HEK293 (cell line): ENCODE measurements around the gene C1orf146.
"Not testable (repeated sequence)": the region's sequence is repeated elsewhere in the genome, so short reads cannot be mapped to it uniquely, and the experiment has no call there.

Experiments used
- CTCF ChIA-PET: fragments of 350-600 bp; formaldehyde crosslinking; extraction: SDS; loops from one replicate; lab custom pipeline; 2021; ENCODE audit warnings: antibody characterized with exemption; lab: Yijun Ruan, JAX
- POLR2A ChIA-PET: fragments of 300-600 bp; formaldehyde crosslinking; extraction: SDS; loops from one replicate; lab custom pipeline; 2020; ENCODE audit warnings: antibody characterized with exemption, inconsistent platforms; lab: Yijun Ruan, JAX
- H3K27ac ChIP-seq: fragments of 200-500 bp; sonication (Bioruptor generic); 2 replicates; pipeline ENCODE4 v1.5.1; 2014; ENCODE audit warnings: low read depth, low read length, control low read depth, inconsistent platforms; ENCODE audit errors: extremely low read depth
- H3K36me3 ChIP-seq, 2 experiments: fragments of 200-500 bp in 1 of 2; sonication (Bioruptor generic) in 1 of 2; 1 replicate in 1 of 2; 2 replicates in 1 of 2; pipeline ENCODE4 v1.5.1; 2014 to 2017; ENCODE audit warnings: inconsistent platforms in 2 of 2, low read length in 2 of 2; ENCODE audit not compliant: control insufficient read depth in 2 of 2, insufficient read depth in 1 of 2
- H3K4me1 ChIP-seq: fragments of 200-500 bp; sonication (Bioruptor generic); 2 replicates; pipeline ENCODE4 v1.5.1; 2014; ENCODE audit warnings: mild to moderate bottlenecking, low read length, inconsistent platforms; ENCODE audit not compliant: control insufficient read depth, insufficient read depth
- H3K4me3 ChIP-seq: 2 replicates; pipeline ENCODE4 v1.5.1; 2011; ENCODE audit warnings: low read depth, mild to moderate bottlenecking, control low read depth, low read length, moderate library complexity
- H3K9me3 ChIP-seq: fragments of 200-500 bp; sonication (Bioruptor generic); 2 replicates; pipeline ENCODE4 v1.5.1; 2014; ENCODE audit warnings: low read depth, low read length, inconsistent platforms; ENCODE audit not compliant: control insufficient read depth, insufficient read depth
- EGR2 ChIP-seq: fragments of 450-650 bp; formaldehyde crosslinking; IDR thresholded peaks from 2 replicates; pipeline ENCODE4 v1.5.1; 2016; ENCODE audit warnings: low read depth, missing biosample characterization, missing genetic modification characterization
- FEZF1 ChIP-seq: fragments of 450-650 bp; formaldehyde crosslinking; IDR thresholded peaks from 2 replicates; pipeline ENCODE4 v1.5.1; 2016; ENCODE audit warnings: missing biosample characterization, missing genetic modification characterization
- HOXD13 ChIP-seq: sonication (generic); formaldehyde crosslinking; IDR thresholded peaks from 2 replicates; pipeline ENCODE4 v1.8.0; 2022; ENCODE audit warnings: missing genetic modification reagents, borderline replicate concordance
- IKZF3 ChIP-seq: fragments of 450-650 bp; IDR thresholded peaks from 2 replicates; pipeline ENCODE4 v1.5.0; 2018; ENCODE audit warnings: missing biosample characterization, mild to moderate bottlenecking, missing genetic modification characterization, moderate library complexity
- KLF8 ChIP-seq: fragments of 450-650 bp; formaldehyde crosslinking; IDR thresholded peaks from 2 replicates; pipeline ENCODE4 v1.5.1; 2016; ENCODE audit warnings: missing biosample characterization, missing genetic modification characterization
- PRDM4 ChIP-seq: fragments of 450-650 bp; formaldehyde crosslinking; IDR thresholded peaks from 2 replicates; pipeline ENCODE4 v1.5.1; 2017; ENCODE audit warnings: missing biosample characterization, missing genetic modification characterization
- REPIN1 ChIP-seq: fragments of 450-650 bp; formaldehyde crosslinking; IDR thresholded peaks from 2 replicates; pipeline ENCODE4 v1.5.1; 2017; ENCODE audit warnings: missing biosample characterization, missing genetic modification characterization, low read depth
- TRIM28 ChIP-seq: IDR thresholded peaks from 2 replicates; pipeline ENCODE4 v1.6.1; 2011; ENCODE audit warnings: low read length, control low read depth, borderline replicate concordance
- ZBTB48 ChIP-seq: fragments of 450-650 bp; formaldehyde crosslinking; IDR thresholded peaks from 2 replicates; pipeline ENCODE4 v1.5.1; 2016; ENCODE audit warnings: missing biosample characterization, missing genetic modification characterization
- ZNF19 ChIP-seq: fragments of 450-650 bp; formaldehyde crosslinking; IDR thresholded peaks from 2 replicates; pipeline ENCODE4; 2016; ENCODE audit warnings: missing biosample characterization, missing genetic modification characterization, low read depth
- ZNF248 ChIP-seq: fragments of 450-650 bp; formaldehyde crosslinking; IDR thresholded peaks from 2 replicates; pipeline ENCODE4 v1.5.1; 2017; ENCODE audit warnings: missing biosample characterization, missing genetic modification characterization
- ZNF26 ChIP-seq: fragments of 450-650 bp; formaldehyde crosslinking; IDR thresholded peaks from 2 replicates; pipeline ENCODE4 v1.5.1; 2016; ENCODE audit warnings: missing biosample characterization, missing genetic modification characterization
- ZNF391 ChIP-seq: fragments of 450-650 bp; formaldehyde crosslinking; IDR thresholded peaks from 2 replicates; pipeline ENCODE4 v1.5.1; 2016; ENCODE audit warnings: low read depth, missing biosample characterization, missing genetic modification characterization, borderline replicate concordance
- ZNF513 ChIP-seq: fragments of 450-650 bp; IDR thresholded peaks from 2 replicates; pipeline ENCODE4 v1.5.1; 2018; ENCODE audit warnings: missing biosample characterization, missing genetic modification characterization
- ZNF558 ChIP-seq: fragments of 450-650 bp; formaldehyde crosslinking; IDR thresholded peaks from 2 replicates; pipeline ENCODE4 v1.5.1; 2016; ENCODE audit warnings: missing biosample characterization, missing genetic modification characterization
- ZNF621 ChIP-seq: fragments of 450-650 bp; formaldehyde crosslinking; IDR thresholded peaks from 2 replicates; pipeline ENCODE4 v1.5.1; 2017; ENCODE audit warnings: missing biosample characterization, missing genetic modification characterization
- ZNF639 ChIP-seq: fragments of 450-650 bp; formaldehyde crosslinking; IDR thresholded peaks from 2 replicates; pipeline ENCODE4 v1.5.1; 2016; ENCODE audit warnings: missing biosample characterization, missing genetic modification characterization
- ZNF664 ChIP-seq: fragments of 450-650 bp; formaldehyde crosslinking; IDR thresholded peaks from 2 replicates; pipeline ENCODE4 v1.5.1; 2016; ENCODE audit warnings: missing biosample characterization, missing genetic modification characterization
- ZNF701 ChIP-seq: fragments of 450-650 bp; formaldehyde crosslinking; IDR thresholded peaks from 2 replicates; pipeline ENCODE4 v1.5.1; 2016; ENCODE audit warnings: missing biosample characterization, missing genetic modification characterization
- ZNF785 ChIP-seq: fragments of 450-650 bp; formaldehyde crosslinking; IDR thresholded peaks from 2 replicates; pipeline ENCODE4 v1.5.1; 2016; ENCODE audit warnings: missing biosample characterization, missing genetic modification characterization

Gene C1orf146

GRCh38 chr1:92254714-92255113 is 37.0 kb downstream of the C1orf146 start:
- H3K36me3 ChIP-seq, result peaks cover 6 to 42% of the 10 kb centered on the region in 2 experiments
- POLR2A ChIA-PET, H3K4me3 ChIP-seq, H3K9me3 ChIP-seq, H3K27ac ChIP-seq, H3K4me1 ChIP-seq: not testable (repeated sequence)
- CTCF ChIA-PET, result interaction anchor here (0.7 kb wide), 1 partner anchor 248 kb away, joined by 3 read pairs; no protein-coding TSS in a partner anchor
- peak; percentile 38; the same call in 1 of the 2 replicates for TF ChIP-seq ZNF558 (tag by site-specific recombination)

- no peak overlapping the region for H3K4me3 ChIP-seq
- no peak for TF ChIP-seq ZNF19 (tag by site-specific recombination)
- TF ChIP-seq ZNF513 (tag by site-specific recombination), result no peak
- TF ChIP-seq ZNF391 (tag by site-specific recombination), result no peak
- no peak for TF ChIP-seq REPIN1 (tag by site-specific recombination)
- no peak for TF ChIP-seq HOXD13 (CRISPR knock-in tag)
- no peak for TF ChIP-seq IKZF3
- no peak for TF ChIP-seq ZNF664 (tag by site-specific recombination)
- no peak for TF ChIP-seq ZNF785 (tag by site-specific recombination)
- TF ChIP-seq ZNF26 (tag by site-specific recombination), result no peak
- no peak for TF ChIP-seq ZNF639 (tag by site-specific recombination)
- no peak for TF ChIP-seq KLF8 (tag by site-specific recombination)
- TF ChIP-seq FEZF1, result no peak
- no peak for TF ChIP-seq ZBTB48 (tag by site-specific recombination)
- TF ChIP-seq TRIM28, result no peak
- no peak for TF ChIP-seq ZNF248 (tag by site-specific recombination)
- no peak for TF ChIP-seq PRDM4 (tag by site-specific recombination)
- no peak for TF ChIP-seq ZNF621 (tag by site-specific recombination)
- no peak for TF ChIP-seq ZNF701 (tag by site-specific recombination)
- TF ChIP-seq EGR2, result no peak
- no peaks in the 10 kb centered on the region for H3K4me1 ChIP-seq
- ChIA-PET POLR2A (interaction anchor here (0.7 kb wide), 1 partner anchor 1166 kb away, joined by 5 read pairs; no protein-coding TSS in a partner anchor), CTCF (no interaction called here)
- H3K27ac ChIP-seq, result no peak overlapping the region
- H3K36me3 ChIP-seq, result peaks cover 24 to 62% of the 10 kb centered on the region in 2 experiments
- H3K9me3 ChIP-seq, result no peaks in the 10 kb centered on the region
Observed at GRCh38 chr1:92259350-92259749, 41.6 kb downstream of the C1orf146 start.
